HepG2 (cell line): Measurements from ENCODE around the gene SPI1. TPM values are rescaled to one million over a fixed set of nuclear protein-coding genes. Genes with fewer than 3 reads are reported as not detected.

Experiments used
- CREM ChIP-seq, 2 experiments: sonication (generic) in 1 of 2; formaldehyde crosslinking in 1 of 2; IDR thresholded peaks; 2 replicates each; pipeline versions ENCODE4 v1.4.0 to v1.6.1; 2016 to 2020; ENCODE audit warnings: antibody characterized with exemption in 1 of 2, mild to moderate bottlenecking in 1 of 2, missing genetic modification reagents in 1 of 2
- FOXO1 ChIP-seq: sonication (generic); formaldehyde crosslinking; IDR thresholded peaks from 2 replicates; pipeline ENCODE4 v1.4.0; 2020; ENCODE audit warnings: missing genetic modification reagents
- FOXP4 ChIP-seq: sonication (generic); formaldehyde crosslinking; IDR thresholded peaks from 2 replicates; pipeline ENCODE4 v1.4.0; 2020; ENCODE audit warnings: missing genetic modification reagents
- NR0B2 ChIP-seq: sonication (generic); formaldehyde crosslinking; IDR thresholded peaks from 2 replicates; pipeline ENCODE4 v1.4.0; 2020; ENCODE audit warnings: mild to moderate bottlenecking, missing genetic modification reagents
- NR2F1 ChIP-seq, 2 experiments: fragments of 450-650 bp in 1 of 2; formaldehyde crosslinking in 1 of 2; IDR thresholded peaks; 2 replicates each; pipeline versions ENCODE4 v1.5.0 to v1.6.1; 2016 to 2020; ENCODE audit warnings: mild to moderate bottlenecking in 1 of 2, missing compliant biosample characterization in 1 of 2, missing genetic modification reagents in 1 of 2, moderate library complexity in 1 of 2
- NR3C1 ChIP-seq: sonication (generic); formaldehyde crosslinking; IDR thresholded peaks from 2 replicates; pipeline ENCODE4 v1.4.0; 2020; ENCODE audit warnings: missing genetic modification reagents
- SCMH1 ChIP-seq: sonication (generic); formaldehyde crosslinking; IDR thresholded peaks from 2 replicates; pipeline ENCODE4 v1.9.0; 2021; ENCODE audit warnings: missing genetic modification reagents, mild to moderate bottlenecking, borderline replicate concordance
- SP1 ChIP-seq, 2 experiments: fragments of 450-650 bp in 1 of 2; sonication (generic) in 1 of 2; formaldehyde crosslinking in 1 of 2; IDR thresholded peaks; 2 replicates each; pipeline versions ENCODE4 v1.4.0 to v1.6.1; 2016 to 2020; ENCODE audit warnings: missing genetic modification reagents in 1 of 2
- TERF1 ChIP-seq: sonication (generic); formaldehyde crosslinking; IDR thresholded peaks from 2 replicates; pipeline ENCODE4 v1.8.0; 2022; ENCODE audit warnings: mild to moderate bottlenecking, missing genetic modification reagents, moderate library complexity
- ZBTB25 ChIP-seq: IDR thresholded peaks from 2 replicates; pipeline ENCODE4 v1.6.1; 2018; ENCODE audit warnings: missing genetic modification reagents
- ZFP1 ChIP-seq: IDR thresholded peaks from 2 replicates; pipeline ENCODE4 v1.6.1; 2016
- ZNF296 ChIP-seq: sonication (generic); formaldehyde crosslinking; conservative IDR thresholded peaks from 2 replicates; pipeline ENCODE4 v1.5.0; 2020; ENCODE audit warnings: mild to moderate bottlenecking, missing genetic modification reagents
- ZNF3 ChIP-seq: IDR thresholded peaks from 2 replicates; pipeline ENCODE4 v1.7.0; 2017; ENCODE audit warnings: inconsistent platforms
- ZNF512B ChIP-seq: sonication (generic); formaldehyde crosslinking; IDR thresholded peaks from 2 replicates; pipeline ENCODE4 v1.5.1; 2020; ENCODE audit warnings: missing genetic modification reagents, mild to moderate bottlenecking, borderline replicate concordance
- ZNF562 ChIP-seq: sonication (generic); formaldehyde crosslinking; IDR thresholded peaks from 2 replicates; pipeline ENCODE4 v1.8.0; 2022; ENCODE audit warnings: missing genetic modification reagents, borderline replicate concordance
- ZNF616 ChIP-seq: sonication (generic); formaldehyde crosslinking; IDR thresholded peaks from 2 replicates; pipeline ENCODE4 v1.5.0; 2020; ENCODE audit warnings: low read depth, mild to moderate bottlenecking, missing genetic modification reagents
- polyA plus RNA-seq, 8 experiments: library from polyadenylated mRNA; depleted of rRNA in 3 of 8; stranded (reverse) in 7 of 8; unstranded in 1 of 8; fragments of >200 nt; fragmentation: Illumina TruSeq in 4 of 8; extraction: Trizol in 4 of 8; gene quantifications; 2 replicates each; pipeline versions ENCODE4 v1.2.1 to v1.2.3, GENCODE V29; 2011 to 2016; ENCODE audit warnings: low read depth in 4 of 8, missing spikeins in 1 of 8, mixed read lengths in 1 of 8; ENCODE audit not compliant: insufficient read depth in 1 of 8
- total RNA-seq, 5 experiments: library from RNA; depleted of rRNA; stranded (reverse); fragments of >200 nt; fragmentation: Illumina TruSeq; extraction: Trizol; gene quantifications; 2 replicates each; pipeline ENCODE4 v1.2.3, GENCODE V29; 2016; ENCODE audit warnings: low read depth in 1 of 5

Gene SPI1
- total and polyA plus RNA-seq, 2 of the 13 experiments (the other 11 are each of a cell fraction or from before 2014, with no cell fraction given) = not detected

GRCh38 chr11:47355283-47356128, 22.8 kb downstream of the SPI1 start (continued):
- TF ChIP-seq ZNF512B (CRISPR knock-in tag) = no peak
- TF ChIP-seq ZNF616 = no peak
- peak; percentile 61; the same call in 1 of the 2 replicates for TF ChIP-seq FOXO1 (CRISPR knock-in tag)
- TF ChIP-seq FOXP4 (CRISPR knock-in tag) = no peak
- no peak for TF ChIP-seq ZNF3
- no peak for TF ChIP-seq SP1 (IDR thresholded peaks at IDR 0.05)
- peak; percentile 41; the same call in 1 of the 2 replicates for TF ChIP-seq SP1 (CRISPR knock-in tag; IDR thresholded peaks at IDR 0.05)
- 0 out of 2 replicates have a peak, but pooled peaks have one; percentile 44 for TF ChIP-seq ZFP1 (CRISPR knock-in tag)
- TF ChIP-seq TERF1 (CRISPR knock-in tag) = no peak
- TF ChIP-seq ZNF562 (CRISPR knock-in tag) = no peak
- no peak for TF ChIP-seq NR3C1 (CRISPR knock-in tag)
- peak; percentile 38; the same call in 1 of the 2 replicates for TF ChIP-seq ZBTB25 (CRISPR knock-in tag)
- no peak for TF ChIP-seq CREM (IDR thresholded peaks at IDR 0.05)
- no peak for TF ChIP-seq CREM (CRISPR knock-in tag; IDR thresholded peaks at IDR 0.05)
- peak; percentile 79 to 85 for TF ChIP-seq NR2F1 (CRISPR knock-in tag; IDR thresholded peaks at IDR 0.05)
- no peak for TF ChIP-seq ZNF296 (CRISPR knock-in tag)
- TF ChIP-seq NR0B2 (CRISPR knock-in tag) = no peak
- no peak for TF ChIP-seq SCMH1 (CRISPR knock-in tag)
